GM21825 (cell line): ENCODE results near the gene TNIP1.

Experiments used
- ATAC-seq: cut with Tn5 transposase; IDR thresholded peaks from one replicate; pipeline ENCODE4 v1.9.1; 2021; ENCODE audit warnings: mild to moderate bottlenecking, moderate library complexity; ENCODE audit not compliant: unreplicated experiment

The TNIP1 gene

DNA sequence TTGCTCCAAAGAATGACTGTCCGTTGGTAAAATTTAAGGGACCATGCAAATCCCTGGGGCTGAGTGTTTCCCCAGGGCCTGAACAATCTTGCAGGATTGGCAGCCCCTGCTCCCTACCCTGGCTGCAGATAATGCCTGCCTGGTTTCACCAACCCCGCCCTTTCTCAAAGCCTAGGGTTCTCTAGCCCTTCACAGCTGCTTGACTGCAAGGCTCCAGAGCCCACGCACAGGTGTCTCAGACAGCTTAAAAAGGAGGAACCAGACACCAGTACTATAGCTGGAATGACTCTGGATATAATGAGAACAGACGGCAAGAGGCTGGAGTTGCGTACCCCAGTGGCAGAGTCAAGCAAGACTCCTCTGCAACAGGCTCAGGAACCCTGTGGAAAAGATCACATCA lies 25.2 kb upstream of the TNIP1 start:
- ATAC-seq = no peak

GRCh38 chr5:151105561-151105960 lies 24.7 kb upstream of the TNIP1 start:
- ATAC-seq = no peak

DNA sequence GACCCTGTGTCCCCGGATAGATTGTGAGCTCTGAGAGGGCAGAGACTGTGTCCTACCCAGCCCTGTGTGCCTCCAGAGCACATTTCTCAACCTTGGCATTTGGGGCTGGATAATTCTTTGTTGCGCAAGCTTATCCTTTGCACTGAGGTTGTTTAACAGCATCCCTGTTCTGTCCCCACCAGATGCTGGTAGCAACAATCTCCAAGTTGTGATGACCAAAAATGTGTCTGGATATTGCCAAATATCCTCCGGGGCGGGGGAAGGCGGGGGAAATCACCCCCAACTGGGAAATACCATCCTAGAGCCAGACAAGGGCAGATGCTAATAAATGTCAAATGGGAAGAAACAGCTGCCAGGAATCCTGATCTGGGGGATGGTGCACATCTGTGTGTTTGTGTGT lies 24.0 kb upstream of the TNIP1 start:
- no peak for ATAC-seq

GRCh38 chr5:151101746-151102145 lies 20.9 kb upstream of the TNIP1 start:
- no peak for ATAC-seq

DNA sequence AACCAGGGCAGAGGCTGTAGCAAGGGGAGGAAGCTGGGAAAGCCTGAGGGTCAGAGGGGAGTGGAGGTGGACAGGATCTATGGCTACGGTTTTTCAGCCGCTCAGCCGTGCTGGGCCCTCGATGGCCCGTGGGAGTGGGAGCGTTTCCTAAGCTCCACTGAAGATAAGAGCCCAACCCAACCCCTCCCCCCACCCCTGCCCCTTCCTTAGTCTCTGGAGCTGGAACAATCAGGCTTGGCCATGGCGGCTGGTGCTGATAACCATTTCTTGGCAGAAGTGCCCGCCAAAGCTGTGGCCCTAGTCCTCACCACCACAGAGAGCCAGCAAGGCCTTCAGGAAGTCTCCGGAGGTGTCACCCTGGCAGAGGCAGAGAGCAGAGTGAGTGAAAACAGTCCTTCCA lies 20.3 kb upstream of the TNIP1 start:
- no peak for ATAC-seq

DNA sequence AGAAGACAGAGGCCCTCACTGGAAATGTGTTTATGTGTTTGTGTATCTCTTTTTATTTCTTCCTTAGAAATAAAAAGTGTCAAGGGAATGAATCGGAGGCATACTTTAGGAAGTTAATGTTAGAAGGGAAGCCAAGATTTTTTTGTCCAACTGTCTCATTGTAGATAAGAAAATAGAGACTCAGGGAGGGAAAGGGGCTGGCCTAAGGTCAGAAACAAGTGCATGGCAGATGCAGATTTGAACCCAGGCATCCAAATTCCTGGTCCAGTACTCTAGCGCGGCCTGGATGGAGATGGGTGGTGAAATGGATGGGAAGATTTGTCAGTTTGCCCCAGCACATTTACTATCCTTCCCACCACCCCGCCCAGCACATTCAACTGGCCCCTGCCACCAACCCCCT lies 19.8 kb upstream of the TNIP1 start:
- ATAC-seq = no peak

DNA sequence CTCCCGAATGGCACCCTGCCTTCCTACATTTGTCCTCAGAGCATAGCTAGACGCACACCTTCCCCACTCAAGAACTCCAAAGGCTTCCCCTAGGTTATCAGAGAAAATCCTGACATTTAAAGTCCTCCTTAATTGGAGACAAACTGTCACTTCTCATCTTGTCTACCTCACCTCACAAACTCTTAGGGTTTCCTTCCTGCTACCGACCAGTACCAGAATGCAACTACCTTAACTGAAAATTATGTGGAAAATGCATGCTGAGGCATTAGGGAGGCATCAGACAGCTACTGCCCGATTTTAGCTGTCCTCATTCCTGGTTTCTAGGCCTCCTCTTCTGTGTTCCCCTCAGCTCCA lies 17.9 kb upstream of the TNIP1 start:
- no peak for ATAC-seq

DNA sequence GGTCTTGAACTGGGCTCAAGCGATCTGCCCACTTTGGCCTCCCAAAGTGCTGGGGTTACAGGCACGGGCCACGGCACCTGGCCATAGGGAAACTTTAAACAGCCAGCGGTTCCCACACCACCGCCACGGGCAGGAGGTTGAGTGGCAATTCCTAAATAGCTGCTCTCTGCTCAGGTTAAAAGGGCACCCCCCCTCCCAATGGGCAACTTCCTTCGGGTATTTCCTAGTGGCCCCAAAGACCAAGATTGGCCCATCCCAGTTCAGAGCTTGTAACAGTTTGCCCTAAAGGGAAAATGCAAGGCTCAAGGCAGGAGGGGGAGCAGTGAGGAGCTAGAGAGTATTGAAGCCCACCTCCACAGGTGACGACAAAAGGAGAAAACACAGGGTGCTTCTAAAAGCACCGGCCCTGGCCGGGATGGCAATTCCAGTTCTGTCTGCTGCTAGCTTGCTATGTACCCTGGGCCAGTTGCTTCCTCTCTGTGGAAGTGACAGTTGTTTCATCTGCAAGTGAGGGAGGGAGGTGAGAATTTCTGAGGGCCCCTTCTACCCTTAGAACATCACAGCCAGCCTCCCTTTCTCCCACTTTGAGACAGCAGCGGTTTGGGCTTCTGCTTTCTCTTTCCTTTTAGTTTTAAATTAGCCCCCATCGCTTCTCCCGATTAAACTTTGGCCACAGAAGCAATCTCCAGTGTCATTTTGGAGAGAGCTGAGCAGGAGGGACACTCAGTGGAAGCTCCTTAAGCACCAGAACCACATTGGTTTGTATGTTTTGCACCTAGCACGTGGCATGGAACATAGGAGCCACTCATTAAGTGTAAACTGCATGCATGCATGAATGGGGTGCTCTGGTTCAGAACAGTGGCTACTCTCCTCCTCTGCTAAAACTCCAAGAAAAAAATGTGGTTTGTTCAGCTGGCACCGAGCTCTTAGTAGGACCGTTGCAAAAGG lies 17.3 kb upstream of the TNIP1 start:
- peak; percentile 40 for ATAC-seq

GRCh38 chr5:151097061-151097460 lies 16.2 kb upstream of the TNIP1 start:
- no peak for ATAC-seq

DNA sequence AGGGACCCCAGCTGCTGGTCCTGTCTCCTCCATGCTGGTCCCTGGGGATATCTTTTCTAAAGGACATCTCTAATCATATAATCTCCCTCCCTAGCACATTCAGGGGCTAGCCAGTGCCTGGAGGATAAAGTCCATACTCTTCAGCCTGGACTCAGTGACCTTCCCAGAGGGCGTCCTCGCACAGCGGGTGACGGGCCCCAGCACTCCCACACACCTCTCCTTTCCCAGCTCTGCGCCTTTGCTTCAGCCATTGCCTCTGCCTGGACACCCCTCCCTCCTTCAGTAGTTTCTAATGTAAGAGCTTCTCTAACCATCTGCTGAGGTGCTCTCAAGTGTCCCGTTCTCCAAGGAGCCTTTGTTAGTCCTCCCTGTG lies 15.2 kb upstream of the TNIP1 start:
- ATAC-seq = no peak

DNA sequence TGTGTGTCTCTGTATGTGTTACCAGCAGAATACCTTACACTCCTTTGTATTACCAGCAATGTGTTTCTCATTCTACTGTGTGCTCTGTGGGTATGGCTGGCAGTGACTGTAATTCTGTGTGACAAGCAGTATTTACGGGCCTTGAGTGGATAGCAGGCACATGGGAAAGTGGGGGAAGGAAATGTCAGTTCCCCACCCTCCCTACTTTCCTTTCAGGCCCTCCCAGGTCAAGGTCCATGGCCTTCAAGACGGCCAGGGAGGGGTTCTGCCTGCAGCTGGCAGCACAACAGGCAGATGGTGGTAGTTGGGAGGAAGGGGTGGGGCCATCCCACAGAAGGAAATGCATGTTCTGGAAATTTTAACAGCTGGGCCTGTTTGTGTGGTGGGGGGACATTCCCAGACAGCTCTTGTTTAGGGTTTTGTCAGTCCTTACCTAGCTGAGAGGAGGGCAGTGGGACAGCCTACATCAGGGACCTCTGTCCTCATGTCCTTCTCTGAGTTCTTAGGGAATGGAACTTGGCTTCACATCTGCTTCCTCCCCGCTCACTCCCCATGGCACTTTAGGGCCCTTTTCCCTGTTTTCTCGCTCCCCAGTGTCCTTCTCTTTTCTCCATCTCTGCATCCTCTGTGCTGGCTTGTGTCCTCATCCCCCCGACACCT lies 14.6 kb upstream of the TNIP1 start:
- no peak for ATAC-seq

DNA sequence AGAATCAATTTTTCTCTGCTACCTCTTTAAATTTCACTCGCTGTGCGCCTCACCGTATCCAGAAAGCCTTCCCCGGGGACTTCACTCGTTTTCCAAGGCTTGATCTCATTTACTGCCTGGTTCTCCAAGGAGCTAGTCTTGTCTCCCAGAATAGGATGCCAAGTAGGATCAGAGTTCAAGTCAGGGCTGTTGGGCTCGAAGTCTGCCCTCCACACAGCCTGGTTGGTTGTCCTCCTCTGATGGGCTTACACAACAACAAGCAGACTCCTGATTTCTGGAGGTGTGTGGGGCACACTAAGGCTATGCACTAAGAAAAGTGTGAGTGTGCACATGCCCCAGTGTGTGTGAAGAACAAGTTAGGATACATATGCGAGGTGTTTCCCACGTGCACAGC lies 14.0 kb upstream of the TNIP1 start:
- no peak for ATAC-seq

DNA sequence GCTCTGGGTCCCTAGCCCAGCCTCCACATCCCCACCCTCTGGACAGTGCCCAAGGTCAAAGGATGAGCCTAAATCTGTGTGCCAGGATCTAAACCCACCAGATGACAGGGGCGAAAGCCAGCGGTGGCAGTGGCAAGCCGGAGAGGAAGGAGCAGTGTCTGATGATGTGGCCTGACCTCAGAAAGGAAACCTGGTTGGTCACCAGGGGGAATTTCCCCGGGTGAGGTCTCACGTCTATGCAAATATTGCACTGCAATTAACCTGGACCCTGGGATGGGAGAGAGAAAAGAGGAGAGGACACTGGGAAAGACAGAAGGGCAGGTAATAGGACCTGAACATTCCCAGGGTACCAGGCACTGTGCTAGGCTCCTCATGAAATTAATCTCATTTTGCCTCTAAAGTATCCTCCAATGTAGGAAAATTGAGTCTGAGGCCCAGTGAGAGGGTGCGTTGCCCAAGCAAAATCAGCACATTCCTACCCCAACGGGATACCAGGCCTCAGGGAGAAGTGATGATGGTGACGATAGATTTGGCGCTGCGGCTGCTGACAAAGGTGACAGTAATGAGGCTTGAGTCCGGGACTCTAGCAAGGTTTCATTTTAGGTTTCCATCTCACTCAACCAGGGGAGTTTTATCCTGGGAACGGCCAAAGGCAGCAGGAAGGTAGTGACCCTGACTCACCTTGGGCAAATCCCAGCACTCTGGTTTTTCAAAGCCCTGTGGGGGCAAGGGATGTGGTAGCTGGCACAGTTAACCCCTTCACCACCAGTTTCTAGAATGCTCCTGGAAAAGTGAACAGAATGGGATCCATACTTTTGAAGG lies 13.4 kb upstream of the TNIP1 start:
- peak; percentile 70 for ATAC-seq

GRCh38 chr5:151093476-151093889 lies 12.6 kb upstream of the TNIP1 start:
- peak; percentile 3 for ATAC-seq

DNA sequence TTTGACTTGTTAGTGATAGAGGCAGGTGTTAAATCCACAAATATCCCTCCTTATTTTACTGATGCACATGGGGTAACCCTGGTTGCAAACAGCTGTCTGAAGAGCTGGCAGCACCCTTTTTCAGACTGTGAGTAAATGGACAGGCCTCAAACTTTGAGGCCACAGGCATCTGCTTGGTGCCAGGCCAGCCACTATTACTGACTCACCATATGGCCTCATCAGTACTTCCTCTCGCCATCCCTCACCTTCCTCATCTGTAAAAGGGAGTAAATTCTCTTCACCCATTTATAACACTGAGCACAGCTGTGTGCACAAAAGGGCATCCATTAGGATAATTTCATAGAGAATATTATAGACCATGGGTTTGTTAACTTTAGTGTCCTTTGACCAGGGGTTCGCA lies 11.9 kb upstream of the TNIP1 start:
- ATAC-seq = no peak

GRCh38 chr5:151089726-151090125 lies 8.9 kb upstream of the TNIP1 start:
- no peak for ATAC-seq

- no peak for ATAC-seq
Observed at GRCh38 chr5:151088986-151089385, 8.2 kb upstream of the TNIP1 start.

- ATAC-seq = no peak
Observed at GRCh38 chr5:151087486-151087885, 6.7 kb upstream of the TNIP1 start.

GRCh38 chr5:151086905-151087360 lies 6.1 kb upstream of the TNIP1 start:
- ATAC-seq = peak; percentile 62

DNA sequence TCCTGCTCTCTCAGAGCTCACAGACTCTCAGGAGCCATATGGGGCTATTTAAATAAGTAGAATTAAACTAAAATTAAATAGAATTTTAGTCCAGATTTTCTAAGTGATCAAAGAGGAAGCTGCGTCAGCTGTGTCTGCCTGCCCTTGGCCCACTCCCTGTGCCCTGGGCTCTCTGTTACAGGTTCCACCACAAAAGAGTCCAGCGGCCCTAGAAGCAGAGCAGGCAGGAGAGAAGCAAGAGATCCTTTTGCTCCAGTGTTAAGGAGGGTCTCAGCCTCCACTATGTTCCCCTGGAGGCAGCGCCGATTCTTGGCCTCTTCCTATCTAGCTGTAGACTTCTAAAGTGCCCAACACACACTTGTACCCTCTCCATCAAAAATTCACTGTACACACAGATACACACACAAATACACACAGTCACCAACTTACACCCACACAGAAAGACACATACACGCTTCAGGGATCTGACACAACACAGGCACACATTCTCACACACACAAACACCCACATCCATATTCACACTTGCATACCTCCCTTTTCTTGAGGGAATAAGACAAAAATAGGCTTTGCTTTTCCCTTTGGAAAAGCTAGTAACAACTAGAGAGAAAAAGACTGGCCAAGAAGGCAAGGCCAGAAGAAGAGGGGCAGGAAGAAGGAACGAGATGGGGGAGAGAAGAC lies 5.5 kb upstream of the TNIP1 start:
- no peak for ATAC-seq

- ATAC-seq = no peak
Observed at GRCh38 chr5:151085517-151086041, 4.7 kb upstream of the TNIP1 start.
